Stimulated activated CD8-positive, alpha-beta memory T cell treated with anti-CD3 and anti-CD28 coated beads, Interleukin-12 subunit alpha, Interleukin-12 subunit beta, amount 100 ng/mL, for 1 hour (primary cell): ENCODE results near the gene VSTM4.

Experiments used
- DNase-seq: peaks from one replicate; pipeline ENCODE4 v3.0.0-alpha.2; 2020; ENCODE audit warnings: low read depth

The VSTM4 gene, protein sequence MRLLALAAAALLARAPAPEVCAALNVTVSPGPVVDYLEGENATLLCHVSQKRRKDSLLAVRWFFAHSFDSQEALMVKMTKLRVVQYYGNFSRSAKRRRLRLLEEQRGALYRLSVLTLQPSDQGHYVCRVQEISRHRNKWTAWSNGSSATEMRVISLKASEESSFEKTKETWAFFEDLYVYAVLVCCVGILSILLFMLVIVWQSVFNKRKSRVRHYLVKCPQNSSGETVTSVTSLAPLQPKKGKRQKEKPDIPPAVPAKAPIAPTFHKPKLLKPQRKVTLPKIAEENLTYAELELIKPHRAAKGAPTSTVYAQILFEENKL

GRCh38 chr10:49115015-49115795, at the start of gene VSTM4:
VSTM4 (minus strand) TSS chr10:49115522; CDS start chr10:49115485, 37 bp downstream.
- DNase-seq = no peak

GRCh38 chr10:49164559-49165188, 49.4 kb upstream of the VSTM4 start:
- DNase-seq = no peak

DNA sequence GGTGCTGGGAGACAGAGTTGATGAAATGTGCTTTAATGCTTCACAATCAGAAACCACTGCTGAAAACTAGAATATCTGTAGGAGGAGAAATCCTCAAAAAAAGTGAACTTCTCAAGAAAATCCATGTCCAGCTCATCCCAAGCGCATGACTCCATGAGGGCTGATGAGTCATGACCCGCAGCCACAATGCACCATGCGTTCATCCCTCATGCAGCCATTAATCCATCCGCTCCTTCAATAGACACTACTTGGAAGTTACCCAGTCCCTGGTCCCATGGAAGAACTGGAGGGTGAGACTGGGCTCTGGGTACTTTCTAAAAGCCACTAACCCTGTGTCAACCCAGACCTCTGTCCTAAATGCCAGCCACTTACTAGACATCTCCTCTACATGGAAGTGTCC, 48.4 kb upstream of the VSTM4 start:
- DNase-seq = no peak

DNA sequence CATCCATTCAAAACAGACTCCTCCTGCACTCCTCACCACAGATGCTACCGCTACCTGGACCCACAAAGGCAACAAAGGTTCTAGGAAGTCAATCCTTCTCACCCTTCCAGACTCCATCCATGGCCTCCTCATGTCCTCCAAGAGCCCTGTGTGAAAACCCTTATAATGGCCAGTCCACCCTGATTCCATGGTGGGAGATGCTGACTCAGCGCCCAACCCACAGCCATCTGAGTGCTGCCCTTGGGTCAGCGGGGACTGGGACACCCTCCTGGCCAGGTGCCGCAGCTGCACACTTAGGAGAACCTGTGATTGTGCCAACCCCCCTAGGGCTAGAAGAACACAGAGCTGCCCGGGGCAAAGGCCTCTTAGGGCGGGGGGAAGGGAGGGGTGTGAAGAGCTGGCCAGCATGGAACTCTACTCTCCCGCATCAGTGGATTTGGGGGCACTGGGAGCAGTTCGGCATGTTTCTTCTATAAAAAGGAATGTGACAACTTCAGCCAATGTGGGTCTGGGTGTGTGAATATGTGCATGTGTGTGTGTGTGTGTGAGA, 47.5 kb upstream of the VSTM4 start:
- DNase-seq = no peak

GRCh38 chr10:49162063-49162462, 46.7 kb upstream of the VSTM4 start:
- DNase-seq = no peak

- DNase-seq = no peak
Observed at GRCh38 chr10:49161411-49161997, 46.2 kb upstream of the VSTM4 start.

GRCh38 chr10:49160814-49161213, 45.5 kb upstream of the VSTM4 start:
- no peak for DNase-seq

GRCh38 chr10:49160110-49160509, 44.8 kb upstream of the VSTM4 start:
- no peak for DNase-seq

DNA sequence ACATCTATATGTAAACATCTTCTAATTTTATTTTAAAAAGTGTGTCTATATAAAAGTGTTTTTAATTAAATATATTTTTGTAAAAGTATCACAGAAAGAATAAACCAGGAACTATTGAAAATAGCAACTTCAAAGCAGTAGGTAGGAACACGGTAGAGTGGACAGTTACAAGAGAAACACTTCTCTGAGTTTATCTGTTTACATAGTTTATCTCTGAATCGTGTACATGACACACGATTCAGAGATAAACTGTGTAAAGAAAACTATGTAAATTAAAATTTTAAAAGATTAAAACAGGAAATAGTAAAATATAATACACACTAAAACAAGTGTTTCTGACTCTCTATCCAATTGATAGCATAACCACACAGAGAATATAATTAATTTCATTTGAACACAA, 43.6 kb upstream of the VSTM4 start:
- DNase-seq = no peak

DNA sequence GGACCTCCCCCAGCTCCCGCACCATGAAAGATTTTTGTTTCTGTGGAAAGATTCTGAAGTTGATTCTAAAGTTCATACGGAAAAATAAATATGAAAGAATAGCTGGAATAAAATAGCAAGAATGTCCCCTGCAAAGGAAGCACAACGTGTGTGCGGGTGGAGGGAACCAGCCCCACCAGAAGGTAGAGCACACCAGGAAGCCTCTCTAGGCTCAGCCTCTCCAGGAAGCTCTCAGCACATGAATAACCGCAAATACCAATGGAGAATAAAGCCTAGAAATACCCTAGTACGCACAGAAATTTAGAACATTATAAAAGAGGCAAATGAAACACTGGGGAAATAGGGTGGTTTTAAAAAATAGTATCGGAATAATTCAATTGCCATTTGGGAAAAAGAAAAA, 43.1 kb upstream of the VSTM4 start:
- no peak for DNase-seq

DNA sequence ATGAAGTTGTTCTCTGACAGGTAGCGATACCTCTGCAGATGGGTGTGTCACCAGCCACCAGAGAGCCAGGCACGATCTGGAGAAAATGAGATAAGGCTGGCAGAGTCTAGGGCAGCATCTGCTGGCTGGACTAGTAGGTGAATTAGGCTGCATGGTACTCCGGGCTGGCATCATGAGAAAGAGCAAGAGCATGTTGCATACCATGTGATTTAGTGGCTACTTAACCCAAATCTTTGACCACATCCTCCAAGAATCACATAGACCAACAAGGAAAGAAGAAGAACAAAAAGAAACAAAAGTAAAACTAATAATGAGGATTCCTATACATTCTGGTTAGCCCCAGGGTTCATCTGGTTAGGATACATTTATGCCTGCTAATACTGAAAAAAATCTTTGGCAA, 41.9 kb upstream of the VSTM4 start:
- no peak for DNase-seq

- no peak for DNase-seq
Observed at GRCh38 chr10:49154641-49155040, 39.3 kb upstream of the VSTM4 start.

DNA sequence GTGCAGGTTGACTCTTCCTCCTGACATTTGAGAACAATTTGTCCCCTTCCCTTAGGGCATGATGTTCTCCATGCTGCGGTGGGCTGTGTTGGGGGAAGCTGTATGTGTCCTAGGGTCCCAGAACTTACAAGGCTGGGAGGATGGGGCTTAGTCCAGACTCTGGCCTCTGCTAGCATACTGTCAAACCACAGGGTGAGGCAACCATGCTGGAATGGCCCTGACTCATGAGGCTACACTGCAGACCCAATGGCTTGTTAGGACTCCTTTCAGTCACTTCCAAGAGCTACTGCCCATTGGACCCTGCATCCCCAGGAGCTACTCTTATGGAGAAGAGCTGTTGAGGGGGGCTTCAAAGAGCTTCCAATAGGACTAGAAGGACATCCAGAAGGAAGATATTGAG, 38.6 kb upstream of the VSTM4 start:
- DNase-seq = no peak

DNA sequence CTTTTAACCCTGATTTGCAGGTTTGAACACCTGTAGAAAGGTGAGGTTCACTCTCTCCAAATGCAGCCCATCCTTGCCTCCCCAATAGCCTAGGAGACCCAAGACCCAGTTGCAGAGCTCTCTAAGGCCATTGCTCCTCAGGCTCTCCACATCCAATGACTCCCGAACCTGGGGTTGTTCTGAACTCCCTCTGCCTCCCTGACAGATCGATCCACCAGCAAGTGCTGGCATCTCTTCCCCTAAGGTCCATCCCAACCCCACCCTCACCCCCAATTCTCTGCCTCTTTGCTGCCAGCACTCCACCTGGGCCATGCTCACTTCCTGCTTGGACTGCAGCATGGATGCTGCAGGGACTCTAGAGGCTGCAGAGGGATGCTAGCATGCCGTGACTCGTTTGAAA, 37.8 kb upstream of the VSTM4 start:
- no peak for DNase-seq

DNA sequence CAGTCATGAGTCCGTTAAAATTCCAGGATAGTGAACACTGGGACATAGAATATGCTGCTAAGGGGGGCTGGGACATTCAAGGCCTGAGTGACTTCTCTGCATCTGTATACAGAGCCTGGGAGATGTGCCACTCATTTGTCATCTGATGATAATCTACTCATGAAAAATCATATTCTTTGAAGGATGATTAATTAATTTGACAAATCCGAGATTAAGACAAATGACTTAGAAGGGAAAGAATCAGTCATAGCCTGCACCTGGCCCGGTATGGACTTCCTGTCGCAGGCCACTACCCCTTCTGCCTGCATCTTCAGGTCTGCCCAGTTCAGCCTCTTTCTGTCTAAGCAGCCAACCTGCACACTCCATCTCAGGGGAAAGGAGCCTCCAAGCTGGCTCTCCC, 37.3 kb upstream of the VSTM4 start:
- DNase-seq = no peak

DNA sequence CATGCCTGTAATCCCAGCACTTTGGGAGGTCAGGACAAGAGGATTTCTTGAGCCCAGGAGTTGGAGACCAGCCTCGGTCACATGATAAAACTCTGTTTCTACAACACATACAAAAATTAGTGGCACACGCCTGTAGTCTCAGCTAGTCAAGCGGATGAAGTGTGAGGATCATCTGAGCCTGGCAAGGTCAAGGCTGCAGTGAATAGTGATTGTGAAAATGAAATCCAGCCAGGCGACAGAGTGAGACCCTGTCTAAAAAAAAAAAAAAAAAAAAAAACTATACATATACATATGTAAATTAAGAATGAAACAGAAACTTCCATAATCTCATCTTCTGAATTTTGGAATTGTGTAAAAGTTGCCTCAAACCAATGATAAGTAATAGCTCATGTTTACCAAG, 36.7 kb upstream of the VSTM4 start:
- no peak for DNase-seq

DNA sequence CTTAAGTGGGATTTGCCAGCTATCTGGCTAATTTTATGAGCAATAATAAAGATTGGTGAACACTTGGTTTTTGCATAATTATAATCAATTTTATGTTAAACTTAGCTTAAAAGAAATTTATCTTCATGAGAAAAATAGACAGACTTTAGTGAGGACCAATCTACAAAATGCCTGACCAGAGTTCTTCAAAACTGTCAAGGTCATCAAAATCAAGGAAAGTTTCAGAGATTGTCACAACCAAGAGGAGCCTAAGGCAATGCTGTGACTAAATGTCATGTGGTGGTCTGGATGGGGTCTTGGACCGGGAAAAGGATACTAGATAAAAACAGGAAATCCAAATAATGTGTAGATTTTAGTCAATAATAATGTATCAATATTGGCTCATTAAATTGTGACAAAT, 36.2 kb upstream of the VSTM4 start:
- no peak for DNase-seq

GRCh38 chr10:49151025-49151445, 35.7 kb upstream of the VSTM4 start:
- no peak for DNase-seq

DNA sequence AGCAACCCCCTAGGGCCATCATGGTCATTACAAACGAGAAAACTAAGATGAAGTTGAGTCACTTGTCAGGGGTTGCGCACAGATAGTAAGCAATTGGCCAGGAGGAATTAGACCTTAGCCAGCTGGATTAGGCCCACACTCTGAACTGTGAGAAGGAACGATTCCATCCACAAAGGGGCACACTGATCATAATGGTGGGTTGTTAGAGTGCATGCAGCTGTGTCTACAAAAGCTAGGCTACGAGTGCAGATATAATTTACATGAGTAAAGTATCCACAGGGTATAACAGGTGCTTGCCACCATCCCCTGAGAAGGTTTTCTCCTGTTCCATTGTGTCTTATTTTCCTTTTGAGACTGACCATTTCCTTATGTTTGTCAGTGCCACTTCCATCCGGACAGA, 35.1 kb upstream of the VSTM4 start:
- DNase-seq = no peak

DNA sequence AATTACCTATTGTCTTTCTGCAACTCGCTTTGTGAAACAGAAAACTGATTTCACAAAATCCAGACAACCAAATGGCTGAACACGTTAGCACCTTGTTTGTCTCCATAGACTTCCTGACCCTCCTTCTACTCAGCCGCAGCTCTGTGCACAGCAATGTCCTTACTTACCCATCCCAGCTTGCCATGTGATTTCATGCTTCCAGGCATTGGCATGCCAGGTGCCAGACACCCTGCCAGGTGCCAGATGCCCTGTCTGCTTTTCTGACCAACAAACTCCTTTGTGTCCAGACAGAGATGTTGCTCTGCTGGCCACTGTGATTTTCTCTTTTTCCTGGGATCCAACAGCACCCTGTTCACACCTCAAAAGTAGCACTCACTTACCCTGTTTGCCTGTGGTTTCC, 34.6 kb upstream of the VSTM4 start:
- DNase-seq = no peak

DNA sequence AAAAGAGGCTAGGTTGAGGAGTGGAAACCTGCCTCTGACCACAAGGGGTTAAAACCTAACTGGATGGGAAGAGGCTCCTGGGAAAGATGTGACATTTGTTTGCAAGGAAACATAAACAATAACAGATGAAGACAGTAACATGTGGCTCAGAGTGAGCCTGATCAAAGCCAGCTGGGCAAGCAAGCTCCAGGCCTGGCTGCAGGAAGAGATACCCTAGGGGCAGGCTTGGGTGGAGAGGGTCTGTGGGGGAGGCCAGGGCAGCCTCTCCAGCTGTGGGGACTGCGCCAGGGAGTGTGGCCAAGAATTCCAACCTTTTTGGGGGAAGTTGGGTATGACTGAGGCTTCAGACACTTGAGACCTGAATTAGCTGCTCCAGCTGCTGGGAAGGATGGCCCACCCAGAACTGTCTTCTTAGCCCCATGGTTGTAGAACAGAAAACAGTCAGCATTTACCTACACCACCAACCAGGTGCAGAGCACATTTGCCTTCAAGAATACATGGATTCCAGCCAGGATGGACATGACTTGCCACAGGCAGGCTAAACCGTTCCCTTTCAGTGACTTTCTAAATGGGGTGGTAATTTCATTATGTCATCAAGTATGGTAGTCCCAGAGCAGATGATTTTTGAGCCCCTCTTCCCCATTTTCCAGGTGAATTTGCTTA, 28.9 kb upstream of the VSTM4 start:
- no peak for DNase-seq

DNA sequence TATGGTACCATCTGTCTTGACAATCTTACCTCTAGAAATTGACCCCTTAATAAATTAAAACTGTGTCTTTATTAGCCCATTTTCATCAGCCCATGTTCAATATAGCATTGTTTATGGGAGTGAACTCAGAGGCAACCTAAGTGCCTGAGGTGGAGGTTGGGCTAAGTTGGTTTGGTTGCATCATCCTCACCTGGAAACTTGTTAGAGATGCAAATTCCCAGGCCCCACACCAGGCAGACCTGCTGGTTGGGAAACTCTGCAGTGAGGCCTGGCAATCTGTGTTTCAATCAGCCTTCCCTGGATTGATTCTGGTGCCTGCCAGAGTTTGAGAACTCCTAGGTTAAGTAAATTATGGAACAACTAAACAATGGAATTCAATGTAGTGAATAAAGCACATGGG, 27.9 kb upstream of the VSTM4 start:
- no peak for DNase-seq
